Measurements from ENCODE around the gene PRR3. TPM values are rescaled to one million over a fixed set of nuclear protein-coding genes. Genes with fewer than 3 reads are reported as not detected.

Gene PRR3
- total and polyA plus RNA-seq, 9 of the 15 experiments (the other 6 are each of a cell fraction or from before 2014, with no cell fraction given): 23.5 to 59.6 (median 28.8) TPM

GRCh38 chr6:30556906-30557682, at the start of gene PRR3 (continued):
- TF ChIP-seq, protein P1, sequence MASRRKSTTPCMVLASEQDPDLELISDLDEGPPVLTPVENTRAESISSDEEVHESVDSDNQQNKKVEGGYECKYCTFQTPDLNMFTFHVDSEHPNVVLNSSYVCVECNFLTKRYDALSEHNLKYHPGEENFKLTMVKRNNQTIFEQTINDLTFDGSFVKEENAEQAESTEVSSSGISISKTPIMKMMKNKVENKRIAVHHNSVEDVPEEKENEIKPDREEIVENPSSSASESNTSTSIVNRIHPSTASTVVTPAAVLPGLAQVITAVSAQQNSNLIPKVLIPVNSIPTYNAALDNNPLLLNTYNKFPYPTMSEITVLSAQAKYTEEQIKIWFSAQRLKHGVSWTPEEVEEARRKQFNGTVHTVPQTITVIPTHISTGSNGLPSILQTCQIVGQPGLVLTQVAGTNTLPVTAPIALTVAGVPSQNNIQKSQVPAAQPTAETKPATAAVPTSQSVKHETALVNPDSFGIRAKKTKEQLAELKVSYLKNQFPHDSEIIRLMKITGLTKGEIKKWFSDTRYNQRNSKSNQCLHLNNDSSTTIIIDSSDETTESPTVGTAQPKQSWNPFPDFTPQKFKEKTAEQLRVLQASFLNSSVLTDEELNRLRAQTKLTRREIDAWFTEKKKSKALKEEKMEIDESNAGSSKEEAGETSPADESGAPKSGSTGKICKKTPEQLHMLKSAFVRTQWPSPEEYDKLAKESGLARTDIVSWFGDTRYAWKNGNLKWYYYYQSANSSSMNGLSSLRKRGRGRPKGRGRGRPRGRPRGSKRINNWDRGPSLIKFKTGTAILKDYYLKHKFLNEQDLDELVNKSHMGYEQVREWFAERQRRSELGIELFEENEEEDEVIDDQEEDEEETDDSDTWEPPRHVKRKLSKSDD (conservative IDR thresholded peaks at IDR 0.05; ENCODE audit: low read length): no peak
- TF ChIP-seq C11orf30 (IDR thresholded peaks at IDR 0.05; ENCODE audit: low read depth) (peak; percentile 99), RBFOX2 (IDR thresholded peaks at IDR 0.05; ENCODE audit: low read depth, low read length) (peak; percentile 94), AFF4 (CRISPR knock-in tag; IDR thresholded peaks at IDR 0.05) (peak; percentile 94; the same call in 1 of the 2 replicates), DPF2 (IDR thresholded peaks at IDR 0.05) (peak; percentile 26), IRF2 (CRISPR knock-in tag; IDR thresholded peaks at IDR 0.05) (0 out of 2 replicates have a peak, but pooled peaks have one; percentile 79), TBL1XR1 (IDR thresholded peaks at IDR 0.05; ENCODE audit: low read length in 2 of 2) (peak in 1 of 2 experiments; percentile 50; a peak in 2 of 4 replicates), RFX5 (IDR thresholded peaks at IDR 0.05; ENCODE audit: low read depth, low read length) (0 out of 2 replicates have a peak, but pooled peaks have one; percentile 50), ZBTB8A (IDR thresholded peaks at IDR 0.05; ENCODE audit: partially characterized antibody) (no peak), FOXO4 (CRISPR knock-in tag; IDR thresholded peaks at IDR 0.05) (no peak), KLF10 (CRISPR knock-in tag; IDR thresholded peaks at IDR 0.05) (no peak), POLR3G (IDR thresholded peaks at IDR 0.05; ENCODE audit: extremely low read depth, insufficient read length, insufficient replicate concordance) (no peak), SMAD3 (CRISPR knock-in tag; conservative IDR thresholded peaks at IDR 0.05) (no peak), U2AF2 (optimal IDR thresholded peaks at IDR 0.05; ENCODE audit: low read depth, low read length) (no peak), SMAD4 (CRISPR knock-in tag; conservative IDR thresholded peaks at IDR 0.05) (0 out of 2 replicates have a peak, but pooled peaks have one; percentile 12), KAT2B (IDR thresholded peaks at IDR 0.05; ENCODE audit: low read depth, low read length) (no peak)
- TF ChIP-seq, protein P2, sequence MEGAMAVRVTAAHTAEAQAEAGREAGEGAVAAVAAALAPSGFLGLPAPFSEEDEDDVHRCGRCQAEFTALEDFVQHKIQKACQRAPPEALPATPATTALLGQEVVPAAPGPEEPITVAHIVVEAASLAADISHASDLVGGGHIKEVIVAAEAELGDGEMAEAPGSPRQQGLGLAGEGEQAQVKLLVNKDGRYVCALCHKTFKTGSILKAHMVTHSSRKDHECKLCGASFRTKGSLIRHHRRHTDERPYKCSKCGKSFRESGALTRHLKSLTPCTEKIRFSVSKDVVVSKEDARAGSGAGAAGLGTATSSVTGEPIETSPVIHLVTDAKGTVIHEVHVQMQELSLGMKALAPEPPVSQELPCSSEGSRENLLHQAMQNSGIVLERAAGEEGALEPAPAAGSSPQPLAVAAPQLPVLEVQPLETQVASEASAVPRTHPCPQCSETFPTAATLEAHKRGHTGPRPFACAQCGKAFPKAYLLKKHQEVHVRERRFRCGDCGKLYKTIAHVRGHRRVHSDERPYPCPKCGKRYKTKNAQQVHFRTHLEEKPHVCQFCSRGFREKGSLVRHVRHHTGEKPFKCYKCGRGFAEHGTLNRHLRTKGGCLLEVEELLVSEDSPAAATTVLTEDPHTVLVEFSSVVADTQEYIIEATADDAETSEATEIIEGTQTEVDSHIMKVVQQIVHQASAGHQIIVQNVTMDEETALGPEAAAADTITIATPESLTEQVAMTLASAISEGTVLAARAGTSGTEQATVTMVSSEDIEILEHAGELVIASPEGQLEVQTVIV (CRISPR knock-in tag; IDR thresholded peaks at IDR 0.05; ENCODE audit: borderline replicate concordance): no peak
